Measurements from ENCODE around the gene FADS2. TPM values are rescaled to one million over a fixed set of nuclear protein-coding genes. Genes with fewer than 3 reads are reported as not detected.

FADS2 gene
- total and polyA plus RNA-seq, 12 donors = 12.2 to 37.0 (median 23.5) TPM

GRCh38 chr11:61898247-61898582, 70.1 kb downstream of the FADS2 start:
- no peak overlapping the region for H3K4me3 ChIP-seq
- no peaks in the 10 kb centered on the region for H3K27me3 ChIP-seq
- peaks cover 0 to 23% (median 10%) of the 10 kb centered on the region in 9 donors for H3K4me1 ChIP-seq
- peak overlapping the region in 6 of 10 donors; percentile 5 to 55 (median 31) for H3K27ac ChIP-seq
- 85 to 90% methylated on average over 9 of the region's 9 CpGs for WGBS, 2 donors
- peaks cover 0 to 56% (median 0%) of the 10 kb centered on the region in 9 donors for H3K36me3 ChIP-seq
- intact Hi-C loops (cut with DNase I) = loop anchor here (1.0 to 10.0 kb wide), 9 partner anchors 49 to 211 kb away; no protein-coding TSS in a partner anchor
- H3K9me3 ChIP-seq = no peaks in the 10 kb centered on the region
- no peak for DNase-seq
- peak in 2 of 8 donors; percentile 7 to 14 for ATAC-seq
- no peak for TF ChIP-seq CTCF (IDR thresholded peaks at IDR 0.05)

GRCh38 chr11:61899146-61899841, 71.2 kb downstream of the FADS2 start:
- Histone ChIP-seq H3K36me3 (peaks cover 0 to 62% (median 7%) of the 10 kb centered on the region in 9 donors), H3K9me3 (no peaks in the 10 kb centered on the region), H3K27me3 (no peaks in the 10 kb centered on the region), H3K4me3 (no peak overlapping the region), H3K4me1 (peaks cover 0 to 22% (median 10%) of the 10 kb centered on the region in 9 donors), H3K27ac (peak overlapping the region in 6 of 10 donors; percentile 2 to 61 (median 42))
- TF ChIP-seq CTCF (IDR thresholded peaks at IDR 0.05) = peak; percentile 98 to 100 (median 100)
- peak; percentile 67 to 87 (median 82) for ATAC-seq
- intact Hi-C loops (cut with DNase I) = loop anchor here (1.0 to 10.0 kb wide), 10 partner anchors 48 to 210 kb away; no protein-coding TSS in a partner anchor
- 41 to 46% methylated on average over 27 of the region's 27 CpGs for WGBS, 2 donors
- peak; percentile 84 to 88 for DNase-seq

- Histone ChIP-seq H3K9me3 (no peaks in the 10 kb centered on the region), H3K4me3 (no peak overlapping the region), H3K27ac (peak overlapping the region in 1 of 10 donors; percentile 61), H3K27me3 (no peaks in the 10 kb centered on the region), H3K36me3 (peaks cover 0 to 70% (median 7%) of the 10 kb centered on the region in 9 donors), H3K4me1 (peaks cover 0 to 22% (median 9%) of the 10 kb centered on the region in 9 donors)
- DNase-seq (no peak), ATAC-seq (no peak)
- intact Hi-C loops (cut with DNase I) = loop anchor here in 1 of 10 donors (5.0 kb wide), 1 partner anchor 47 kb away; no protein-coding TSS in a partner anchor
- TF ChIP-seq CTCF (IDR thresholded peaks at IDR 0.05) = no peak
- 92 to 96% methylated on average over 17 of the region's 17 CpGs for WGBS, 2 donors
These were observed 72.2 kb downstream of the FADS2 start for GRCh38 chr11:61900251-61900650.

- H3K27me3 ChIP-seq = no peaks in the 10 kb centered on the region
- H3K9me3 ChIP-seq = no peaks in the 10 kb centered on the region
- no peak overlapping the region for H3K4me3 ChIP-seq
- DNase-seq = no peak
- WGBS, 2 donors = 88 to 93% methylated on average over 10 of the region's 10 CpGs
- H3K27ac ChIP-seq = no peak overlapping the region
- TF ChIP-seq CTCF (IDR thresholded peaks at IDR 0.05) = no peak
- H3K36me3 ChIP-seq = peaks cover 0 to 77% (median 7%) of the 10 kb centered on the region in 9 donors
- intact Hi-C loops (cut with DNase I) = loop anchor here in 1 of 10 donors (5.0 kb wide), 1 partner anchor 46 kb away; no protein-coding TSS in a partner anchor
- peaks cover 0 to 22% (median 7%) of the 10 kb centered on the region in 9 donors for H3K4me1 ChIP-seq
- no peak for ATAC-seq
These were observed 73.3 kb downstream of the FADS2 start for GRCh38 chr11:61901397-61901796.

Measured in heart right ventricle (tissue), 16 donors.